AG04450 (cell line): ENCODE data around the gene PDE1C. TPM values are rescaled to one million over a fixed set of nuclear protein-coding genes. Genes with fewer than 3 reads are reported as not detected.

Source experiments
- CTCF ChIA-PET: fragments of 300-600, 350-600 bp; formaldehyde crosslinking; extraction: SDS; loops from one replicate; lab custom pipeline; 2022; ENCODE audit warnings: antibody characterized with exemption, inconsistent platforms; lab: Charles Lee
- POLR2A ChIA-PET: fragments of 350-600 bp; formaldehyde crosslinking; extraction: SDS; loops from one replicate; lab custom pipeline; 2021; ENCODE audit warnings: antibody characterized with exemption, inconsistent platforms; lab: Yijun Ruan, JAX
- DNase-seq: peaks from one replicate; pipeline ENCODE4 v3.0.0-alpha.2; 2011; ENCODE audit warnings: low read depth, low spot score
- H3K27ac ChIP-seq: one replicate; pipeline ENCODE4 v1.5.1; 2012; ENCODE audit warnings: low read depth, low read length, control low read depth
- H3K27me3 ChIP-seq: one replicate; pipeline ENCODE4 v1.6.0; 2012; ENCODE audit warnings: low read length; ENCODE audit not compliant: control insufficient read depth, insufficient read depth
- H3K4me3 ChIP-seq: 2 replicates; pipeline ENCODE4 v1.5.1; 2011; ENCODE audit warnings: mild to moderate bottlenecking, low read depth, low read length, control low read depth
- H3K9me3 ChIP-seq: 2 replicates; pipeline ENCODE4 v1.5.1; 2012; ENCODE audit warnings: low read length; ENCODE audit not compliant: control insufficient read depth, insufficient read depth
- polyA plus RNA-seq: library from polyadenylated mRNA; depleted of rRNA; stranded (reverse); fragments of >200 nt; gene quantifications from 2 replicates; pipeline ENCODE4 v1.2.3, GENCODE V29; 2011
- TF ChIP-seq, protein P1 (sequence below): IDR thresholded peaks from 2 replicates; pipeline ENCODE4 v1.5.1; 2011; ENCODE audit warnings: low read depth, low read length, control low read depth, inconsistent platforms

PDE1C gene
- polyA plus RNA-seq, 1 experiment, result 3.8 TPM

- CTCF ChIA-PET, result interaction anchor here (0.9 kb wide), 1 partner anchor 134 kb away, joined by 3 read pairs; no protein-coding TSS in a partner anchor
Measured at GRCh38 chr7:32070051-32070405, 179 bp downstream of the PDE1C start.

DNA sequence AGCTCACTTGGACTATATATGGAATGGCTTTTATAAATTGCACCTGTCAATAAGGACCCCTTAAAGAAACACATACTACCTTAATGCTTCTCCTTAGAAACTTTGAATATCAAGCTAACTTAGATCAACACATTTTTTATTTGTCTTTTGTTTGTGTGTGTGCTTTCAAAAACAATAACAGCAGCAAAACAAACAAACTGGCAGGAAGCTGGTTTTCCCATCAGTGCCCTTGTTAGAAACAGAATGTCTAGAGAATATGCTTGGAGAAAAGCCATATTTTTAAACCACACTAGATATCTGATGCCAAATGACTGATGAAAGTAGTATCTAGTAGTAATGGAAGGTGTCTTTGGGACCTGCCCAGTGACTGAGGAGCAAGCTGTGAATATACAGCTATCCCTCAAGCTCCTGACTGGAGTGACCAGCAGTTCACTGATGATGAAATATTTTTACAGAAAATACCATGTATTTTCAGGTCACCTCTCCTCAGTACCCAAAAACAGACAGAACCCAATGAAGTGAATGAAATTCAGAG is 1.0 kb downstream of the PDE1C start:
- peaks cover 5% of the 10 kb centered on the region; the same call in 1 of the 2 replicates for H3K9me3 ChIP-seq
- TF ChIP-seq, protein P1, sequence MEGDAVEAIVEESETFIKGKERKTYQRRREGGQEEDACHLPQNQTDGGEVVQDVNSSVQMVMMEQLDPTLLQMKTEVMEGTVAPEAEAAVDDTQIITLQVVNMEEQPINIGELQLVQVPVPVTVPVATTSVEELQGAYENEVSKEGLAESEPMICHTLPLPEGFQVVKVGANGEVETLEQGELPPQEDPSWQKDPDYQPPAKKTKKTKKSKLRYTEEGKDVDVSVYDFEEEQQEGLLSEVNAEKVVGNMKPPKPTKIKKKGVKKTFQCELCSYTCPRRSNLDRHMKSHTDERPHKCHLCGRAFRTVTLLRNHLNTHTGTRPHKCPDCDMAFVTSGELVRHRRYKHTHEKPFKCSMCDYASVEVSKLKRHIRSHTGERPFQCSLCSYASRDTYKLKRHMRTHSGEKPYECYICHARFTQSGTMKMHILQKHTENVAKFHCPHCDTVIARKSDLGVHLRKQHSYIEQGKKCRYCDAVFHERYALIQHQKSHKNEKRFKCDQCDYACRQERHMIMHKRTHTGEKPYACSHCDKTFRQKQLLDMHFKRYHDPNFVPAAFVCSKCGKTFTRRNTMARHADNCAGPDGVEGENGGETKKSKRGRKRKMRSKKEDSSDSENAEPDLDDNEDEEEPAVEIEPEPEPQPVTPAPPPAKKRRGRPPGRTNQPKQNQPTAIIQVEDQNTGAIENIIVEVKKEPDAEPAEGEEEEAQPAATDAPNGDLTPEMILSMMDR, result no peak
- H3K27me3 ChIP-seq, result peaks cover 4% of the 10 kb centered on the region
- no peak overlapping the region; the same call in 1 of the 2 replicates for H3K4me3 ChIP-seq
- ChIA-PET POLR2A (no interaction called here), CTCF (no interaction called here)
- DNase-seq, result no peak
- H3K27ac ChIP-seq, result no peak overlapping the region

More at GRCh38 chr7:32070051-32070405, 179 bp downstream of the PDE1C start:
- Histone ChIP-seq H3K27me3 (peaks cover 4% of the 10 kb centered on the region), H3K27ac (no peak overlapping the region), H3K9me3 (peaks cover 5% of the 10 kb centered on the region; the same call in 1 of the 2 replicates), H3K4me3 (peak overlapping the region; percentile 58)
- POLR2A ChIA-PET, result no interaction called here
- TF ChIP-seq, protein P1, result no peak
- no peak for DNase-seq

DNA sequence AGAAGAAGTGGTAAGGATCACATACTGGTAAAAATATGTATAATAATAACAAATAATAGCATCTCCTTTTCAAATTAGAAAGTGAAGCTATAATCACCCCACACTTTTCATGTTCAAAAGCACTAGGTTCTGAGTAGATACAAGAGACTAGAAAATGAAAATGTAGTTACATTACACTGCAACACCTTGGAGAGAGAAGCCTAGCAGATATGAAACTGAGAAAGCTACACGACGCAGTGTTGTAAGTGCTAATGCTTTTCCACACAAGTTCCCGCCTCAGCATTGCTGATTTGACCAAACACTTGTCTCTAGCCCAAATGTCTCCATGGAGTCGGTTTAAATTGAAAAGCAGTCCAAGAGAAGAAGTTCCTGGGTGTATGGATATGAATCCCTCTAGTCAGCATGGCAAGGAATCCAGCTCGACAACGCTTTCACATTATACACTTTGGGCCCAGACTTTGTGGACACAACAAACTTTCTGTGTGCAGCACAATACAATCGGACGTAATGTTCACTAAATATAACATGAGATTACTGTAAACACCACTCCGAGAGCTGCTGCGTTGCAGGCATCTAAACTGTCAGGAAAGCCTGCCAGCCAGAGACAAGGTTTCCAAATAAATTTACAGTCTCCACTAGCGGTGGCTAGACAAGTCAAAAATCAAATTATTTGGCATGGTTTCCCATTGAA is 1.7 kb downstream of the PDE1C start:
- peaks cover 4% of the 10 kb centered on the region for H3K27me3 ChIP-seq

GRCh38 chr7:32066441-32066840 is 3.8 kb downstream of the PDE1C start:
- CTCF ChIA-PET, result no interaction called here
- TF ChIP-seq, protein P1, result no peak
- Histone ChIP-seq H3K27me3 (peaks cover 4% of the 10 kb centered on the region), H3K27ac (no peak overlapping the region), H3K9me3 (peaks cover 8% of the 10 kb centered on the region), H3K4me3 (no peak overlapping the region)
- no peak for DNase-seq
- POLR2A ChIA-PET, result no interaction called here

More for the DNA sequence above, 1.7 kb downstream of the PDE1C start:
- TF ChIP-seq, protein P1, result no peak
- H3K4me3 ChIP-seq, result peak overlapping the region; percentile 2; the same call in 1 of the 2 replicates
- H3K9me3 ChIP-seq, result peaks cover 5% of the 10 kb centered on the region; the same call in 1 of the 2 replicates
- POLR2A ChIA-PET, result no interaction called here
- H3K27ac ChIP-seq, result no peak overlapping the region
- DNase-seq, result no peak
- CTCF ChIA-PET, result no interaction called here

DNA sequence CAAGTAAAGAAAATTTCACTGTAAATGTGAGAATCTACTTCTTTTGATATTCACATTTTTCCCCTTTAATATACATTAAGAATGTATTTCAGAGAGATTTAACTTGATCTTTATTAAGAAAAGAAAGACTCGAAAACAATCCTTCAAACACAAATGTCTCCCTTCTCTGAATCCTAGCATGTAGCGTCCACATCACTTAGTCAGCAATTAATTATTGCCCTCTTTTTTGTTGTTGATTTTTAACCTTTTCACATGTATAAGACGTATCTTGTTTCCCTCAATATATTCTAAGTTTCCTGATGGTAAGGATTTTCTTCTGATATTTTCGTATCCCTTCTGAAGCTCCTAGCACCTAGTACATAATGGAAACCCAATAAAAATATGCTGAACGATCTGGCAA is 6.6 kb downstream of the PDE1C start:
- Histone ChIP-seq H3K4me3 (no peak overlapping the region), H3K27me3 (no peaks in the 10 kb centered on the region), H3K9me3 (peaks cover 6% of the 10 kb centered on the region), H3K27ac (no peak overlapping the region)
- CTCF ChIA-PET, result no interaction called here
- TF ChIP-seq, protein P1, result no peak
- POLR2A ChIA-PET, result no interaction called here
- no peak for DNase-seq
